SK-N-MC (cell line): ENCODE results near the gene SPINK13.

Experiments used
- EZH2 ChIP-seq: fragments of 200-600 bp; sonication (generic); IDR thresholded peaks from one replicate; pipeline ENCODE4 v1.6.1; 2017; ENCODE audit warnings: antibody characterized with exemption
- POLR2AphosphoS5 ChIP-seq: IDR thresholded peaks from 2 replicates; pipeline ENCODE4 v1.6.1; 2012; ENCODE audit warnings: mild to moderate bottlenecking, low read depth, low read length, borderline replicate concordance

DNA sequence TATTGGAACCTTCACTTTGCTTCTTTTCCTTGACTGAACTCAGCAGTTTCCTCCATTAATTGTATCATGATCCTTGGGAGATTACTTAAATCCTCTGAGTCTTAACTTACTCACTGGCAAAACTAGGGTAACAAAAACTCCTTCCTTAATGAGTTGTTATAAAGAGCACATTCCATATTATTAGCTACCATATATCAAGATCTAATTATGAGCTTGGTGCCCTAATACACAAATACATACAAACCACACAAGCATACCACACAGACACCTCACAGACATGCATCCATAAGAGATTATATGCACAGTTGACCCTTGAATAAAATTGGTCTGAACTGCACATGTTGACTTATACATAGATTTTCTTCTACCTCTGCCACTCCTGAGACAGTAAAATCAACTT lies 41.2 kb downstream of the SPINK13 start:
- no peak for TF ChIP-seq EZH2
- no peak for TF ChIP-seq POLR2AphosphoS5
